HepG2 (cell line): ENCODE data around the gene TAP1. TPM values are rescaled to one million over a fixed set of nuclear protein-coding genes. Genes with fewer than 3 reads are reported as not detected.

Experiments used
- ATAC-seq: fragments of 200-7000 bp; cut with Tn5 transposase; 3 replicates; pipeline ENCODE4 v1.9.1; 2020; ENCODE audit warnings: mild to moderate bottlenecking, moderate library complexity
- BruUV-seq: library from RNA; stranded (reverse); fragments of 400-500 nt; replicated peaks from 2 replicates; lab custom pipeline; 2021; lab: Mats Ljungman, UMichigan
- CTCF ChIA-PET: fragments of 300-600 bp; formaldehyde crosslinking; extraction: SDS; loops from one replicate; lab custom pipeline; 2021; ENCODE audit warnings: low total read pairs, inconsistent platforms, low intra/inter-chr PET ratio; lab: Yijun Ruan, JAX
- POLR2A ChIA-PET: fragments of 350-600 bp; sonication (Branson Sonifier 250); formaldehyde crosslinking; loops from one replicate; lab custom pipeline; 2020; ENCODE audit warnings: antibody characterized with exemption, inconsistent platforms; lab: Yijun Ruan, JAX
- DNase-seq: peaks from one replicate; pipeline ENCODE4 v3.0.0-alpha.2; 2015; ENCODE audit warnings: low spot score
- FAIRE-seq: peaks from 3 replicates; lab custom pipeline; 2011; peaks lifted over from hg19 to GRCh38; lab: Jason Lieb, UNC
- H2AFZ ChIP-seq: one replicate; pipeline ENCODE4 v1.6.1; 2011; ENCODE audit warnings: low read length, inconsistent platforms
- H3K27ac ChIP-seq: fragments of 300-600 bp; 3 replicates; pipeline ENCODE4 v1.8.0; 2011; ENCODE audit warnings: mixed run types, mild to moderate bottlenecking, mixed read lengths, low read length, inconsistent platforms; ENCODE audit not compliant: insufficient read depth; ENCODE audit errors: extremely low read length
- H3K27me3 ChIP-seq, 2 experiments: fragments of 200-600 bp in 1 of 2; 2 replicates in 1 of 2; 3 replicates in 1 of 2; pipeline versions ENCODE4 v1.6.0 to v1.8.0; 2011; ENCODE audit warnings: low read length in 2 of 2, mild to moderate bottlenecking in 2 of 2, moderate library complexity in 2 of 2, inconsistent platforms in 1 of 2; ENCODE audit not compliant: insufficient read depth in 2 of 2, control insufficient read depth in 1 of 2
- H3K36me3 ChIP-seq, 2 experiments: fragments of 200-600 bp in 1 of 2; replicated peaks in 1 of 2; 2 replicates in 1 of 2; 3 replicates in 1 of 2; pipeline versions ENCODE4 v1.5.1 to v1.8.0; 2011; ENCODE audit warnings: low read length in 2 of 2, inconsistent platforms in 1 of 2; ENCODE audit not compliant: insufficient read depth in 2 of 2, control insufficient read depth in 1 of 2
- H3K4me1 ChIP-seq: 2 replicates; pipeline ENCODE4 v1.5.1; 2012; ENCODE audit warnings: low read length, inconsistent platforms; ENCODE audit not compliant: insufficient read depth
- H3K4me2 ChIP-seq: 2 replicates; pipeline ENCODE4 v1.6.0; 2011; ENCODE audit warnings: low read depth, low read length, inconsistent platforms
- H3K4me3 ChIP-seq, 3 experiments: fragments of 200-600 bp in 1 of 3; sonication (generic), shearing (Covaris generic) in 1 of 3; replicated peaks in 1 of 3; 2 replicates each; pipeline ENCODE4 v1.5.1; 2011 to 2016; ENCODE audit warnings: low read length in 3 of 3, inconsistent platforms in 2 of 3, low read depth in 2 of 3, mild to moderate bottlenecking in 2 of 3, control low read depth in 1 of 3, mixed read lengths in 1 of 3; ENCODE audit not compliant: insufficient read depth in 1 of 3
- H3K79me2 ChIP-seq: one replicate; pipeline ENCODE4 v1.6.1; 2011; ENCODE audit warnings: low read length, inconsistent platforms; ENCODE audit not compliant: insufficient read depth
- H3K9ac ChIP-seq: 2 replicates; pipeline ENCODE4 v1.6.0; 2011; ENCODE audit warnings: mild to moderate bottlenecking, low read depth, low read length, inconsistent platforms; ENCODE audit not compliant: insufficient read depth
- H3K9me3 ChIP-seq: 2 replicates; pipeline ENCODE4 v1.5.1; 2012; ENCODE audit warnings: mild to moderate bottlenecking, low read length
- H4K20me1 ChIP-seq: 2 replicates; pipeline ENCODE4 v1.6.0; 2011; ENCODE audit warnings: inconsistent platforms, mild to moderate bottlenecking, low read length, moderate library complexity; ENCODE audit not compliant: insufficient read depth
- ATRX ChIP-seq: sonication (generic); formaldehyde crosslinking; IDR thresholded peaks from 2 replicates; pipeline ENCODE4 v1.4.0; 2020; ENCODE audit warnings: missing genetic modification reagents, borderline replicate concordance
- GATA4 ChIP-seq: sonication (generic); IDR thresholded peaks from 2 replicates; pipeline ENCODE4 v1.6.1; 2016; ENCODE audit warnings: antibody characterized with exemption, low read depth, borderline replicate concordance
- TEAD2 ChIP-seq: sonication (generic); formaldehyde crosslinking; IDR thresholded peaks from 2 replicates; pipeline ENCODE4 v1.9.0; 2021; ENCODE audit warnings: missing genetic modification reagents
- ZNF512B ChIP-seq: sonication (generic); formaldehyde crosslinking; IDR thresholded peaks from 2 replicates; pipeline ENCODE4 v1.5.1; 2020; ENCODE audit warnings: missing genetic modification reagents, mild to moderate bottlenecking, borderline replicate concordance
- ZNF549 ChIP-seq: sonication (generic); formaldehyde crosslinking; IDR thresholded peaks from 2 replicates; pipeline ENCODE4 v1.5.0; 2020; ENCODE audit warnings: missing genetic modification reagents
- WGBS: methylation state at CpG from one replicate; pipeline ENCODE4 v1.1.6; 2017; ENCODE audit warnings: low lambda C conversion rate; 5-methylcytosine and 5-hydroxymethylcytosine counted together
- in situ Hi-C: cut with HindIII; loops from 2 replicates; pipeline ENCODE4 v1.10.0; 2017; ENCODE audit warnings: low pct_unique_long_range_greater_than_20kb; ENCODE audit not compliant: extremely low pct_ligation_motif_present
- intact Hi-C: fragments of 100-400 bp; cut with micrococcal nuclease; formaldehyde crosslinking; loops from one replicate; pipeline ENCODE4 v1.10.0; 2022; ENCODE audit not compliant: unreplicated experiment
- polyA plus RNA-seq, 8 experiments: library from polyadenylated mRNA; depleted of rRNA in 3 of 8; stranded (reverse) in 7 of 8; unstranded in 1 of 8; fragments of >200 nt; fragmentation: Illumina TruSeq in 4 of 8; extraction: Trizol in 4 of 8; gene quantifications; 2 replicates each; pipeline versions ENCODE4 v1.2.1 to v1.2.3, GENCODE V29; 2011 to 2016; ENCODE audit warnings: low read depth in 4 of 8, missing spikeins in 1 of 8, mixed read lengths in 1 of 8; ENCODE audit not compliant: insufficient read depth in 1 of 8
- total RNA-seq, 5 experiments: library from RNA; depleted of rRNA; stranded (reverse); fragments of >200 nt; fragmentation: Illumina TruSeq; extraction: Trizol; gene quantifications; 2 replicates each; pipeline ENCODE4 v1.2.3, GENCODE V29; 2016; ENCODE audit warnings: low read depth in 1 of 5

TAP1 gene
- total and polyA plus RNA-seq, 2 of the 13 experiments (the other 11 are each of a cell fraction or from before 2014, with no cell fraction given): 31.2 to 52.2 TPM

GRCh38 chr6:32799168-32799567 is 54.3 kb downstream of the TAP1 start:
- no peaks in the 10 kb centered on the region for H3K79me2 ChIP-seq
- no peak overlapping the region for H3K27ac ChIP-seq
- H3K4me1 ChIP-seq: peaks cover 15% of the 10 kb centered on the region
- in situ Hi-C loops: loop anchor here (5.0 to 25.0 kb wide), 3 partner anchors 387 to 712 kb away; no protein-coding TSS in a partner anchor
- 44% methylated on average over 3 of the region's 3 CpGs for WGBS
- FAIRE-seq: no peak
- no TSS peak for BruUV-seq
- H2AFZ ChIP-seq: no peak overlapping the region
- ChIA-PET POLR2A (no interaction called here), CTCF (no interaction called here)
- no peaks in the 10 kb centered on the region for H4K20me1 ChIP-seq
- H3K27me3 ChIP-seq: peaks cover 0 to 23% of the 10 kb centered on the region in 2 experiments; a peak in 3 of 5 replicates
- H3K36me3 ChIP-seq: no peaks in the 10 kb centered on the region
- no peak for DNase-seq
- no peak overlapping the region for H3K9ac ChIP-seq
- ATAC-seq: no peak
- intact Hi-C loops: loop anchor here (10.0 kb wide), 1 partner anchor 554 kb away; no protein-coding TSS in a partner anchor
- no peak overlapping the region for H3K4me3 ChIP-seq
- H3K9me3 ChIP-seq: no peaks in the 10 kb centered on the region
- no peak overlapping the region for H3K4me2 ChIP-seq
- TF ChIP-seq TEAD2 (CRISPR knock-in tag) (no peak), ATRX (CRISPR knock-in tag) (no peak), ZNF549 (0 out of 2 replicates have a peak, but pooled peaks have one; percentile 63), ZNF512B (CRISPR knock-in tag) (no peak), GATA4 (no peak)
